ENCODE results near the gene CHRNB4.

The CHRNB4 gene

DNA sequence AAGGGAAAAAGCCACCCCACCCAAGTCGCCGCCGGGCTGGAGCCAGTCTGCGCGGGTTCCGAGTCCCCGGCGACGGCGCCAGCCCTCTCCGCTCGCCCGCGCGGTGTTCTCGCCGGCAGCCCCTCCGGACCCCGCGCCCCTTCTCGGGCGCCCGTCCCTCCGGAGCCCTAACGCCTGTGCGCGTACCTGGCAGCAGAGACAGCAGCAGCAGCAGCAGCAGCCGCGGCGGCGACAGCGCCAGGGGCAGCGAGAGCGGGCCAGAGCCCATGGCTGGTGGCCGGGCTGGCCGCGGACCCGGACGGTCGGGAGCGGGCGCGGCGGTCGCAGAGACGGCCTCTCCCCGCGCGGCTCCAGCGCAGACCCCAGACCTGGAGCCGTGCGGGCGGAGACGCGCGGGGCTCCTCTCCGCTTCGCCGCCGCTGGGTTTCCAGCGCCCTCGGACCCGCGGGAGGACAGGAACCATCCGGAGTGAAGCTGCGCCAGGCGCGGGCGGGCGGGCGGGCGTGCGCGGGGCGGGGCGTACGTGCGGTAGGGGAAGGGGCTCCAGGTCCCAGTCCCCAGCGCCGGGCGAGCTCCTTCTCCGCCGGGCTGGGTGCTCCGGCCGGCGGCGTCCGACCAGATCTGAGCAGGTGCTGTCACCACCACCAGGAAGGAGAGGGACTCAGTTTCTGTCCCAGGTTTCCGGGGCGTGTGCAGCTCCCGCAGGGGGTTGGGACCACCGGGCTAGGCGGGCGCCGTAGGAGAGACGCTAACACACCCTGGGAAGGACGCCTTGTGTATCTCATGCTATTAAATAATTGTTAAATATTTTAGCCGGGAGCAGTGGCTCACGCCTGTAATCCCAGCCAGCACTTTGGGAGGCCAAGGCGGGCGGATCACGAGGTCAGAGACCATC lies 20.2 kb downstream of the CHRNB4 start, which contains the start of gene CHRNA3:
CHRNA3 (minus strand) TSS at position 470 of the 895 bp plus-strand sequence; CDS start at position 268, 202 bp downstream.
- TF ChIP-seq, protein P1, sequence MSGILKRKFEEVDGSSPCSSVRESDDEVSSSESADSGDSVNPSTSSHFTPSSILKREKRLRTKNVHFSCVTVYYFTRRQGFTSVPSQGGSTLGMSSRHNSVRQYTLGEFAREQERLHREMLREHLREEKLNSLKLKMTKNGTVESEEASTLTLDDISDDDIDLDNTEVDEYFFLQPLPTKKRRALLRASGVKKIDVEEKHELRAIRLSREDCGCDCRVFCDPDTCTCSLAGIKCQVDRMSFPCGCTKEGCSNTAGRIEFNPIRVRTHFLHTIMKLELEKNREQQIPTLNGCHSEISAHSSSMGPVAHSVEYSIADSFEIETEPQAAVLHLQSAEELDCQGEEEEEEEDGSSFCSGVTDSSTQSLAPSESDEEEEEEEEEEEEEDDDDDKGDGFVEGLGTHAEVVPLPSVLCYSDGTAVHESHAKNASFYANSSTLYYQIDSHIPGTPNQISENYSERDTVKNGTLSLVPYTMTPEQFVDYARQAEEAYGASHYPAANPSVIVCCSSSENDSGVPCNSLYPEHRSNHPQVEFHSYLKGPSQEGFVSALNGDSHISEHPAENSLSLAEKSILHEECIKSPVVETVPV (CRISPR knock-in tag; IDR thresholded peaks at IDR 0.05): no peak
- TF ChIP-seq CREB5 (CRISPR knock-in tag; IDR thresholded peaks at IDR 0.05; ENCODE audit: low read depth) (no peak), ZNF70 (CRISPR knock-in tag; IDR thresholded peaks at IDR 0.05) (no peak), TCF4 (CRISPR knock-in tag; IDR thresholded peaks at IDR 0.05; ENCODE audit: borderline replicate concordance) (no peak), BACH2 (CRISPR knock-in tag; IDR thresholded peaks at IDR 0.05; ENCODE audit: borderline replicate concordance) (no peak), ZC3H10 (CRISPR knock-in tag; IDR thresholded peaks at IDR 0.05) (no peak), OSR1 (CRISPR knock-in tag; IDR thresholded peaks at IDR 0.05) (no peak), ZNF565 (CRISPR knock-in tag; conservative IDR thresholded peaks at IDR 0.05; ENCODE audit: low read depth) (no peak), ZFP3 (CRISPR knock-in tag; IDR thresholded peaks at IDR 0.05) (no peak), RARB (CRISPR knock-in tag; IDR thresholded peaks at IDR 0.05) (no peak), POU6F1 (CRISPR knock-in tag; IDR thresholded peaks at IDR 0.05; ENCODE audit: borderline replicate concordance, low read depth) (no peak), ESRRG (CRISPR knock-in tag; IDR thresholded peaks at IDR 0.05) (no peak), ARNTL (CRISPR knock-in tag; IDR thresholded peaks at IDR 0.05; ENCODE audit: borderline replicate concordance, low read depth) (no peak), TOX (CRISPR knock-in tag; IDR thresholded peaks at IDR 0.05; ENCODE audit: borderline replicate concordance) (no peak)
- peak; percentile 1; the same call in 1 of the 3 replicates for ATAC-seq

DNA sequence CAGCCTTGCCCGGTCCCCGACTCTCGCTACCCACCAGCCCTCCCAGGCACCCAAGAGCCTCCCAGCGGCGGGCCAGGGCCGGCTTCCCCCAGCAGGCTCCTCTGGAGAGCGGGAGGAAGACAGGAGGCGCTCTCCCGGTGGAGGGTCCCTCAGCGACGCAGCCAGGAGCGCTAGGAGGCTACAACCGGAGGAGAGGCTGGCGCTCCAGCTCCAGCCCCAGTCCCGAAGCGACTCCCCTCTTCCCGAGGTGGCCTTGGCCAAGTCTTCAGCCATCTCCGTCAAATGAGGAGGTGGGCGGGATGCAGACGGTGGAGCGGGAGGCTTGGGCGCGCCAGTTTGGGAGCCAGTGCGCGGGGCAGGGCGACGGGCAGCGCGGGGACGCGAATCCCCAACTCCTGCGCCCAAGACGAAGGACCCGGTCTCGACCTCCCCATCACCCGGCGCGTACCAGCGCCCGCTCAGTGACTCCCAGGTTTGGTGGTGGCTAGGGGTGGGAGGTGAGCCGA lies 20.9 kb downstream of the CHRNB4 start:
- ATAC-seq: peak; percentile 56

More for the DNA sequence above, 20.9 kb downstream of the CHRNB4 start:
- TF ChIP-seq ZNF8 (CRISPR knock-in tag; IDR thresholded peaks at IDR 0.05): no peak
- no peak for TF ChIP-seq ESRRG (CRISPR knock-in tag; IDR thresholded peaks at IDR 0.05)
- TF ChIP-seq, protein P1 (CRISPR knock-in tag; IDR thresholded peaks at IDR 0.05): no peak
- TF ChIP-seq, protein P2, sequence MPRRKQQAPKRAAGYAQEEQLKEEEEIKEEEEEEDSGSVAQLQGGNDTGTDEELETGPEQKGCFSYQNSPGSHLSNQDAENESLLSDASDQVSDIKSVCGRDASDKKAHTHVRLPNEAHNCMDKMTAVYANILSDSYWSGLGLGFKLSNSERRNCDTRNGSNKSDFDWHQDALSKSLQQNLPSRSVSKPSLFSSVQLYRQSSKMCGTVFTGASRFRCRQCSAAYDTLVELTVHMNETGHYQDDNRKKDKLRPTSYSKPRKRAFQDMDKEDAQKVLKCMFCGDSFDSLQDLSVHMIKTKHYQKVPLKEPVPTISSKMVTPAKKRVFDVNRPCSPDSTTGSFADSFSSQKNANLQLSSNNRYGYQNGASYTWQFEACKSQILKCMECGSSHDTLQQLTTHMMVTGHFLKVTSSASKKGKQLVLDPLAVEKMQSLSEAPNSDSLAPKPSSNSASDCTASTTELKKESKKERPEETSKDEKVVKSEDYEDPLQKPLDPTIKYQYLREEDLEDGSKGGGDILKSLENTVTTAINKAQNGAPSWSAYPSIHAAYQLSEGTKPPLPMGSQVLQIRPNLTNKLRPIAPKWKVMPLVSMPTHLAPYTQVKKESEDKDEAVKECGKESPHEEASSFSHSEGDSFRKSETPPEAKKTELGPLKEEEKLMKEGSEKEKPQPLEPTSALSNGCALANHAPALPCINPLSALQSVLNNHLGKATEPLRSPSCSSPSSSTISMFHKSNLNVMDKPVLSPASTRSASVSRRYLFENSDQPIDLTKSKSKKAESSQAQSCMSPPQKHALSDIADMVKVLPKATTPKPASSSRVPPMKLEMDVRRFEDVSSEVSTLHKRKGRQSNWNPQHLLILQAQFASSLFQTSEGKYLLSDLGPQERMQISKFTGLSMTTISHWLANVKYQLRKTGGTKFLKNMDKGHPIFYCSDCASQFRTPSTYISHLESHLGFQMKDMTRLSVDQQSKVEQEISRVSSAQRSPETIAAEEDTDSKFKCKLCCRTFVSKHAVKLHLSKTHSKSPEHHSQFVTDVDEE (CRISPR knock-in tag; IDR thresholded peaks at IDR 0.05): no peak
- no peak for TF ChIP-seq ARNTL (CRISPR knock-in tag; IDR thresholded peaks at IDR 0.05; ENCODE audit: borderline replicate concordance, low read depth)
- no peak for TF ChIP-seq ISL1 (CRISPR knock-in tag; IDR thresholded peaks at IDR 0.05)
- TF ChIP-seq SNAI2 (CRISPR knock-in tag; IDR thresholded peaks at IDR 0.05): no peak
- no peak for TF ChIP-seq ZFP30 (CRISPR knock-in tag; IDR thresholded peaks at IDR 0.05)
- no peak for TF ChIP-seq OSR1 (CRISPR knock-in tag; IDR thresholded peaks at IDR 0.05)
- no peak for TF ChIP-seq ZNF70 (CRISPR knock-in tag; IDR thresholded peaks at IDR 0.05)
- no peak for TF ChIP-seq ZFP3 (CRISPR knock-in tag; IDR thresholded peaks at IDR 0.05)
- no peak for TF ChIP-seq GLIS3 (CRISPR knock-in tag; IDR thresholded peaks at IDR 0.05)
- no peak for TF ChIP-seq BACH2 (CRISPR knock-in tag; IDR thresholded peaks at IDR 0.05; ENCODE audit: borderline replicate concordance)
- no peak for TF ChIP-seq ZC3H10 (CRISPR knock-in tag; IDR thresholded peaks at IDR 0.05)
- TF ChIP-seq POU6F1 (CRISPR knock-in tag; IDR thresholded peaks at IDR 0.05; ENCODE audit: borderline replicate concordance, low read depth): no peak
- TF ChIP-seq CSDC2 (CRISPR knock-in tag; IDR thresholded peaks at IDR 0.05): no peak
- TF ChIP-seq TCF4 (CRISPR knock-in tag; IDR thresholded peaks at IDR 0.05; ENCODE audit: borderline replicate concordance): no peak
